ENCODE results near the gene GJE1.

DNA sequence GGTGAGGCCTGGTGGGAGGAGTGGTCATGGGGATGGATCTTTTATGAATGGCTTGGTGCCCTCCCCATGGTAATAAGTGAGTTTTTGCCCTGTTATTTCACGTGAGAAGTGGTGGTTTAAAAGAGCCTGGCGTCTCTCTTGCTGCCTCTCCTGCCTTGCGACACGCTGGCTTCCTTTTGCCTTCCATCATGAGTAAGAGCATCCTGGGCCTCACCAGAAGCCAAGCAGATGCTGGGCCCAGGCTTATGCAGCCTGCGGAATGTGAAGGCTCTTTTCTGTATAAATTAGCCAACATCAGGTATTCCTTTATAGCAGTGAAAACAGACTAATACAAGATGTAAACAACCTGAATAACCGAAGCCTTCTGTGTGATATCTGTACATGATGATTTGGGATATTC is 42.0 kb downstream of the GJE1 start:
- TF ChIP-seq ZNF274 (IDR thresholded peaks at IDR 0.05; ENCODE audit: low read depth, low read length) = no peak
- no peak for TF ChIP-seq YY1 (IDR thresholded peaks at IDR 0.05; ENCODE audit: insufficient read depth, insufficient read length)
- TF ChIP-seq SUZ12 (IDR thresholded peaks at IDR 0.05; ENCODE audit: extremely low read depth, insufficient read depth, insufficient read length) = no peak
